GM12892 (cell line): ENCODE results near the gene RALGAPA2.

Experiments
- POLR2A ChIP-seq: IDR thresholded peaks from 2 replicates; pipeline ENCODE4 v1.6.1; 2011; ENCODE audit warnings: low read depth, low read length, control low read depth
- POLR2AphosphoS5 ChIP-seq: IDR thresholded peaks from 2 replicates; pipeline ENCODE4 v1.6.1; 2011; ENCODE audit warnings: low read depth, low read length, control low read depth

DNA sequence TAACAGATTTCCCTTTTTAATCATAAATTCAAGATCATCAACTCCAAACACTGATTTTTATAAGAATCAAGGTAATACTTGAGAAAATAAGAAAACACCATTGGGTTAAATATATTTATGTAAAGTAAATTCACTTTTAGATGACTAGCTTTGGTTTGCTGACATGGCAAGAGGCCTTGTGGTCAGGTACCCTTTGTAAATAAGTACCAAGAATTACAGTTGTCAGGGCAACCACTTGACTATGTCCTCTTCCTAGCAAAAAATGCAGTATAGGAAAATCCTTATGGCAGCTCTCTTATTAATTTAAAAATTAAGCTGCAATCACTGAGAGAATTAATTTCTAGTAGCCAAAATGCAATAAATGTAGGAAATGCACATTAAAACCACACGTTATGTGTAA is 190.7 kb downstream of the RALGAPA2 start:
- TF ChIP-seq POLR2AphosphoS5 (no peak), POLR2A (no peak)
